Activated effector memory CD4-positive, alpha-beta T cell treated with Interleukin-2 at 50 U/mL for 16 hours (primary cell): Measurements from ENCODE around the gene BTD.

Source experiments
- DNase-seq: peaks from one replicate; pipeline ENCODE4 v3.0.0-alpha.2; 2020

Gene BTD

GRCh38 chr3:15673536-15673935 lies 72.0 kb downstream of the BTD start:
- DNase-seq: no peak

GRCh38 chr3:15676259-15676658 lies 74.7 kb downstream of the BTD start:
- no peak for DNase-seq

GRCh38 chr3:15679306-15679705 lies 77.8 kb downstream of the BTD start:
- no peak for DNase-seq

- DNase-seq: no peak
Observed at GRCh38 chr3:15681668-15682067, 80.1 kb downstream of the BTD start.

GRCh38 chr3:15682561-15683185 lies 81.1 kb downstream of the BTD start:
- DNase-seq: no peak

- no peak for DNase-seq
Observed at GRCh38 chr3:15683253-15683652, 81.7 kb downstream of the BTD start.

GRCh38 chr3:15685927-15686326 lies 84.4 kb downstream of the BTD start:
- no peak for DNase-seq

- no peak for DNase-seq
Observed at GRCh38 chr3:15690230-15690629, 88.7 kb downstream of the BTD start.

- no peak for DNase-seq
Observed at GRCh38 chr3:15690748-15691147, 89.2 kb downstream of the BTD start.

GRCh38 chr3:15693355-15693754 lies 91.8 kb downstream of the BTD start:
- no peak for DNase-seq

- DNase-seq: no peak
Observed at GRCh38 chr3:15694628-15695027, 93.1 kb downstream of the BTD start.
